HEK293T (cell line): ENCODE measurements around the gene ACADVL.
"Not testable (repeated sequence)": the region's sequence is repeated elsewhere in the genome, so short reads cannot be mapped to it uniquely, and the experiment has no call there.

ENCODE experiments used
- ARNT ChIP-seq: fragments of 450-650 bp; IDR thresholded peaks from 2 replicates; pipeline ENCODE4 v1.6.1; 2017; ENCODE audit warnings: mild to moderate bottlenecking
- BHLHE40 ChIP-seq: fragments of 450-650 bp; IDR thresholded peaks from 2 replicates; pipeline ENCODE4 v1.6.1; 2016; ENCODE audit warnings: mild to moderate bottlenecking, moderate library complexity, borderline replicate concordance
- CTBP1 ChIP-seq: fragments of 450-650 bp; IDR thresholded peaks from 2 replicates; pipeline ENCODE4 v1.6.1; 2016; ENCODE audit warnings: borderline replicate concordance
- ELF4 ChIP-seq: fragments of 450-650 bp; IDR thresholded peaks from 2 replicates; pipeline ENCODE4 v1.6.1; 2017; ENCODE audit warnings: antibody characterized with exemption
- FOXA1 ChIP-seq: fragments of 450-650 bp; IDR thresholded peaks from 2 replicates; pipeline ENCODE4 v1.6.1; 2016; ENCODE audit warnings: mild to moderate bottlenecking
- FOXK2 ChIP-seq: fragments of 450-650 bp; IDR thresholded peaks from 2 replicates; pipeline ENCODE4 v1.6.1; 2016; ENCODE audit warnings: mild to moderate bottlenecking
- LEF1 ChIP-seq: fragments of 450-650 bp; IDR thresholded peaks from 2 replicates; pipeline ENCODE4 v1.6.1; 2017; ENCODE audit warnings: mild to moderate bottlenecking, borderline replicate concordance
- NFRKB ChIP-seq: fragments of 450-650 bp; IDR thresholded peaks from 2 replicates; pipeline ENCODE4 v1.6.1; 2016; ENCODE audit warnings: mild to moderate bottlenecking, moderate library complexity
- SP1 ChIP-seq: fragments of 450-650 bp; IDR thresholded peaks from 2 replicates; pipeline ENCODE4 v1.6.1; 2017
- SUZ12 ChIP-seq: fragments of 450-650 bp; IDR thresholded peaks from 2 replicates; pipeline ENCODE4 v1.6.1; 2016; ENCODE audit warnings: mild to moderate bottlenecking
- TARDBP ChIP-seq: fragments of 450-650 bp; IDR thresholded peaks from 2 replicates; pipeline ENCODE4 v1.6.1; 2016

GRCh38 chr17:7172522-7173191, 47.1 kb upstream of the ACADVL start:
- TF ChIP-seq FOXA1, SP1, ELF4, FOXK2, CTBP1, ARNT, LEF1, SUZ12, BHLHE40, NFRKB, TARDBP: not testable (repeated sequence)
